GM19193 (cell line): Measurements from ENCODE around the gene OR2A5.

Experiments used
- POLR2A ChIP-seq: IDR thresholded peaks from 4 replicates; pipeline ENCODE4 v1.6.1; 2011; ENCODE audit not compliant: insufficient read depth, insufficient read length; ENCODE audit errors: extremely low read depth

Gene OR2A5

GRCh38 chr7:144074374-144074773 is 25.6 kb downstream of the OR2A5 start:
- no peak for TF ChIP-seq POLR2A

- TF ChIP-seq POLR2A = no peak
Observed at GRCh38 chr7:144085978-144086377, 37.2 kb downstream of the OR2A5 start, which contains the start of gene OR2A12. Gene OR2A12 (plus strand): TSS chr7:144086278. CDS start chr7:144095108, 8,830 bp downstream.

GRCh38 chr7:144086730-144087129 is 38.0 kb downstream of the OR2A5 start:
- TF ChIP-seq POLR2A = no peak

- TF ChIP-seq POLR2A = no peak
Observed at GRCh38 chr7:144087230-144087629, 38.5 kb downstream of the OR2A5 start.

- no peak for TF ChIP-seq POLR2A
Observed at GRCh38 chr7:144090667-144091066, 41.9 kb downstream of the OR2A5 start.

GRCh38 chr7:144098776-144099175 is 50.0 kb downstream of the OR2A5 start:
- no peak for TF ChIP-seq POLR2A

GRCh38 chr7:144100607-144101006 is 51.9 kb downstream of the OR2A5 start:
- TF ChIP-seq POLR2A = no peak

GRCh38 chr7:144102041-144102440 is 53.3 kb downstream of the OR2A5 start:
- TF ChIP-seq POLR2A = no peak

- no peak for TF ChIP-seq POLR2A
Observed at GRCh38 chr7:144105211-144105610, 56.5 kb downstream of the OR2A5 start.
